ENCODE measurements around the gene GSG1L. TPM values are rescaled to one million over a fixed set of nuclear protein-coding genes. Genes with fewer than 3 reads are reported as not detected.

GSG1L gene
- total and polyA plus RNA-seq, 2 donors, result 0.07 TPM; not detected in 1

- H3K4me3 ChIP-seq (ENCODE audit: low read length in 2 of 2), result no peak overlapping the region
- H3K36me3 ChIP-seq (ENCODE audit: control insufficient read depth in 2 of 2, insufficient read depth in 2 of 2, low read length in 1 of 2), result no peaks in the 10 kb centered on the region
- 48% methylated on average over 12 of the region's 12 CpGs for WGBS
- no peak overlapping the region for H3K27ac ChIP-seq (ENCODE audit: low read depth in 1 of 2, low read length in 1 of 2)
- H3K27me3 ChIP-seq (ENCODE audit: control insufficient read depth in 2 of 2, insufficient read depth in 1 of 2, low read length in 1 of 2), result peaks cover 43 to 62% of the 10 kb centered on the region in 2 donors
- H3K9me3 ChIP-seq (ENCODE audit: control insufficient read depth in 2 of 2, insufficient read depth in 1 of 2, low read length in 1 of 2), result no peaks in the 10 kb centered on the region
- H3K4me1 ChIP-seq (ENCODE audit: control insufficient read depth in 2 of 2, insufficient read depth in 2 of 2, low read length in 2 of 2), result peaks cover 0 to 3% of the 10 kb centered on the region in 2 donors
- DNase-seq (ENCODE audit: low read depth in 6 of 9, low spot score in 9 of 9), result no peak
These were observed 3.5 kb downstream of the GSG1L start for GRCh38 chr16:28059841-28060575.

- Histone ChIP-seq H3K9me3 (ENCODE audit: control insufficient read depth in 2 of 2, insufficient read depth in 1 of 2, low read length in 1 of 2) (no peaks in the 10 kb centered on the region), H3K27me3 (ENCODE audit: control insufficient read depth in 2 of 2, insufficient read depth in 1 of 2, low read length in 1 of 2) (peaks cover 36 to 55% of the 10 kb centered on the region in 2 donors), H3K4me1 (ENCODE audit: control insufficient read depth in 2 of 2, insufficient read depth in 2 of 2, low read length in 2 of 2) (peaks cover 0 to 3% of the 10 kb centered on the region in 2 donors), H3K4me3 (ENCODE audit: low read length in 2 of 2) (no peak overlapping the region), H3K27ac (ENCODE audit: low read depth in 1 of 2, low read length in 1 of 2) (no peak overlapping the region), H3K36me3 (ENCODE audit: control insufficient read depth in 2 of 2, insufficient read depth in 2 of 2, low read length in 1 of 2) (no peaks in the 10 kb centered on the region)
- DNase-seq (ENCODE audit: low read depth in 6 of 9, low spot score in 9 of 9), result no peak
- WGBS, result 60% methylated on average over 18 of the region's 18 CpGs
These were observed 4.5 kb downstream of the GSG1L start for GRCh38 chr16:28058839-28059589.

- no peak overlapping the region for H3K4me3 ChIP-seq (ENCODE audit: low read length in 2 of 2)
- H3K27me3 ChIP-seq (ENCODE audit: control insufficient read depth in 2 of 2, insufficient read depth in 1 of 2, low read length in 1 of 2), result peaks cover 25 to 57% of the 10 kb centered on the region in 2 donors
- 90% methylated on average over 8 of the region's 8 CpGs for WGBS
- no peaks in the 10 kb centered on the region for H3K36me3 ChIP-seq (ENCODE audit: control insufficient read depth in 2 of 2, insufficient read depth in 2 of 2, low read length in 1 of 2)
- H3K9me3 ChIP-seq (ENCODE audit: control insufficient read depth in 2 of 2, insufficient read depth in 1 of 2, low read length in 1 of 2), result no peaks in the 10 kb centered on the region
- DNase-seq (ENCODE audit: low read depth in 6 of 9, low spot score in 9 of 9), result no peak
- no peaks in the 10 kb centered on the region for H3K4me1 ChIP-seq (ENCODE audit: control insufficient read depth in 2 of 2, insufficient read depth in 2 of 2, low read length in 2 of 2)
- H3K27ac ChIP-seq (ENCODE audit: low read depth in 1 of 2, low read length in 1 of 2), result no peak overlapping the region
These were observed 5.6 kb downstream of the GSG1L start for GRCh38 chr16:28057949-28058348.

- Histone ChIP-seq H3K27ac (ENCODE audit: low read depth in 1 of 2, low read length in 1 of 2) (no peak overlapping the region), H3K4me3 (ENCODE audit: low read length in 2 of 2) (no peak overlapping the region), H3K4me1 (ENCODE audit: control insufficient read depth in 2 of 2, insufficient read depth in 2 of 2, low read length in 2 of 2) (no peaks in the 10 kb centered on the region), H3K36me3 (ENCODE audit: control insufficient read depth in 2 of 2, insufficient read depth in 2 of 2, low read length in 1 of 2) (no peaks in the 10 kb centered on the region), H3K9me3 (ENCODE audit: control insufficient read depth in 2 of 2, insufficient read depth in 1 of 2, low read length in 1 of 2) (no peaks in the 10 kb centered on the region), H3K27me3 (ENCODE audit: control insufficient read depth in 2 of 2, insufficient read depth in 1 of 2, low read length in 1 of 2) (peaks cover 3 to 18% of the 10 kb centered on the region in 2 donors)
- 26% methylated on average over 15 of the region's 15 CpGs for WGBS
- DNase-seq (ENCODE audit: low read depth in 6 of 9, low spot score in 9 of 9), result no peak
These were observed 10.1 kb downstream of the GSG1L start for GRCh38 chr16:28053461-28053860.

- WGBS, result 89% methylated on average over 8 of the region's 8 CpGs
- Histone ChIP-seq H3K4me3 (ENCODE audit: low read length in 2 of 2) (no peak overlapping the region), H3K4me1 (ENCODE audit: control insufficient read depth in 2 of 2, insufficient read depth in 2 of 2, low read length in 2 of 2) (no peaks in the 10 kb centered on the region), H3K27me3 (ENCODE audit: control insufficient read depth in 2 of 2, insufficient read depth in 1 of 2, low read length in 1 of 2) (peaks cover 3 to 11% of the 10 kb centered on the region in 2 donors), H3K9me3 (ENCODE audit: control insufficient read depth in 2 of 2, insufficient read depth in 1 of 2, low read length in 1 of 2) (no peaks in the 10 kb centered on the region), H3K36me3 (ENCODE audit: control insufficient read depth in 2 of 2, insufficient read depth in 2 of 2, low read length in 1 of 2) (no peaks in the 10 kb centered on the region), H3K27ac (ENCODE audit: low read depth in 1 of 2, low read length in 1 of 2) (no peak overlapping the region)
- no peak for DNase-seq (ENCODE audit: low read depth in 6 of 9, low spot score in 9 of 9)
These were observed 11.0 kb downstream of the GSG1L start for GRCh38 chr16:28052274-28053128.

GRCh38 chr16:28051486-28051885 lies 12.0 kb downstream of the GSG1L start:
- WGBS, result 86% methylated on average over 7 of the region's 7 CpGs
- no peaks in the 10 kb centered on the region for H3K9me3 ChIP-seq (ENCODE audit: control insufficient read depth in 2 of 2, insufficient read depth in 1 of 2, low read length in 1 of 2)
- DNase-seq (ENCODE audit: low read depth in 6 of 9, low spot score in 9 of 9), result no peak
- peaks cover 3 to 11% of the 10 kb centered on the region in 2 donors for H3K27me3 ChIP-seq (ENCODE audit: control insufficient read depth in 2 of 2, insufficient read depth in 1 of 2, low read length in 1 of 2)
- H3K27ac ChIP-seq (ENCODE audit: low read depth in 1 of 2, low read length in 1 of 2), result no peak overlapping the region
- no peaks in the 10 kb centered on the region for H3K36me3 ChIP-seq (ENCODE audit: control insufficient read depth in 2 of 2, insufficient read depth in 2 of 2, low read length in 1 of 2)
- H3K4me1 ChIP-seq (ENCODE audit: control insufficient read depth in 2 of 2, insufficient read depth in 2 of 2, low read length in 2 of 2), result no peaks in the 10 kb centered on the region
- no peak overlapping the region for H3K4me3 ChIP-seq (ENCODE audit: low read length in 2 of 2)

GRCh38 chr16:28042811-28043210 lies 20.7 kb downstream of the GSG1L start:
- Histone ChIP-seq H3K36me3 (ENCODE audit: control insufficient read depth in 2 of 2, insufficient read depth in 2 of 2, low read length in 1 of 2) (no peaks in the 10 kb centered on the region), H3K4me3 (ENCODE audit: low read length in 2 of 2) (no peak overlapping the region), H3K27me3 (ENCODE audit: control insufficient read depth in 2 of 2, insufficient read depth in 1 of 2, low read length in 1 of 2) (no peaks in the 10 kb centered on the region), H3K9me3 (ENCODE audit: control insufficient read depth in 2 of 2, insufficient read depth in 1 of 2, low read length in 1 of 2) (no peaks in the 10 kb centered on the region), H3K4me1 (ENCODE audit: control insufficient read depth in 2 of 2, insufficient read depth in 2 of 2, low read length in 2 of 2) (no peaks in the 10 kb centered on the region), H3K27ac (ENCODE audit: low read depth in 1 of 2, low read length in 1 of 2) (no peak overlapping the region)
- no peak for DNase-seq (ENCODE audit: low read depth in 6 of 9, low spot score in 9 of 9)
- WGBS, result 89% methylated on average over 8 of the region's 8 CpGs

GRCh38 chr16:28041615-28042014 lies 21.9 kb downstream of the GSG1L start:
- no peaks in the 10 kb centered on the region for H3K36me3 ChIP-seq (ENCODE audit: control insufficient read depth in 2 of 2, insufficient read depth in 2 of 2, low read length in 1 of 2)
- H3K9me3 ChIP-seq (ENCODE audit: control insufficient read depth in 2 of 2, insufficient read depth in 1 of 2, low read length in 1 of 2), result no peaks in the 10 kb centered on the region
- H3K27ac ChIP-seq (ENCODE audit: low read depth in 1 of 2, low read length in 1 of 2), result no peak overlapping the region
- WGBS, result 95% methylated on average over 10 of the region's 10 CpGs
- no peaks in the 10 kb centered on the region for H3K27me3 ChIP-seq (ENCODE audit: control insufficient read depth in 2 of 2, insufficient read depth in 1 of 2, low read length in 1 of 2)
- H3K4me1 ChIP-seq (ENCODE audit: control insufficient read depth in 2 of 2, insufficient read depth in 2 of 2, low read length in 2 of 2), result no peaks in the 10 kb centered on the region
- DNase-seq (ENCODE audit: low read depth in 6 of 9, low spot score in 9 of 9), result no peak
- no peak overlapping the region for H3K4me3 ChIP-seq (ENCODE audit: low read length in 2 of 2)

GRCh38 chr16:28040039-28040438 lies 23.5 kb downstream of the GSG1L start:
- Histone ChIP-seq H3K9me3 (ENCODE audit: control insufficient read depth in 2 of 2, insufficient read depth in 1 of 2, low read length in 1 of 2) (no peaks in the 10 kb centered on the region), H3K4me1 (ENCODE audit: control insufficient read depth in 2 of 2, insufficient read depth in 2 of 2, low read length in 2 of 2) (no peaks in the 10 kb centered on the region), H3K4me3 (ENCODE audit: low read length in 2 of 2) (no peak overlapping the region), H3K36me3 (ENCODE audit: control insufficient read depth in 2 of 2, insufficient read depth in 2 of 2, low read length in 1 of 2) (no peaks in the 10 kb centered on the region), H3K27ac (ENCODE audit: low read depth in 1 of 2, low read length in 1 of 2) (no peak overlapping the region), H3K27me3 (ENCODE audit: control insufficient read depth in 2 of 2, insufficient read depth in 1 of 2, low read length in 1 of 2) (no peaks in the 10 kb centered on the region)
- WGBS, result 84% methylated on average over 8 of the region's 8 CpGs
- no peak for DNase-seq (ENCODE audit: low read depth in 6 of 9, low spot score in 9 of 9)

Data from thymus (tissue), 11 donors.